H1 (cell line): ENCODE measurements around the gene NF1.

ENCODE experiments used
- BCL11A ChIP-seq, 2 experiments: IDR thresholded peaks; one replicate each; pipeline ENCODE4 v1.6.1; 2011; ENCODE audit warnings: low read depth in 2 of 2, low read length in 2 of 2, mild to moderate bottlenecking in 2 of 2
- BRCA1 ChIP-seq: IDR thresholded peaks from 2 replicates; pipeline ENCODE4 v1.6.1; 2012; ENCODE audit warnings: low read depth, low read length, improper control_type of control experiment
- CHD1 ChIP-seq: IDR thresholded peaks from 2 replicates; pipeline ENCODE4 v1.6.1; 2012; ENCODE audit warnings: low read depth, low read length, improper control_type of control experiment
- CHD2 ChIP-seq: IDR thresholded peaks from 2 replicates; pipeline ENCODE4 v1.6.1; 2012; ENCODE audit warnings: low read length, improper control_type of control experiment
- CREB1 ChIP-seq: IDR thresholded peaks from 2 replicates; pipeline ENCODE4 v1.6.1; 2012; ENCODE audit warnings: inconsistent platforms
- EP300 ChIP-seq, 2 experiments: IDR thresholded peaks; 1 replicate in 1 of 2; 2 replicates in 1 of 2; pipeline ENCODE4 v1.6.1; 2011 to 2012; ENCODE audit warnings: low read depth in 2 of 2, low read length in 2 of 2, mild to moderate bottlenecking in 2 of 2, borderline replicate concordance in 1 of 2, inconsistent platforms in 1 of 2, moderate library complexity in 1 of 2
- KDM1A ChIP-seq: fragments of 200-600, 300-600 bp; sonication (generic); IDR thresholded peaks from 2 replicates; pipeline ENCODE4 v1.7.1; 2016; ENCODE audit warnings: mild to moderate bottlenecking, low read length, borderline replicate concordance
- NRF1 ChIP-seq: IDR thresholded peaks from 2 replicates; pipeline ENCODE4 v1.6.1; 2011; ENCODE audit warnings: mild to moderate bottlenecking, low read depth, low read length, improper control_type of control experiment
- POLR2A ChIP-seq, 2 experiments: IDR thresholded peaks; 1 replicate in 1 of 2; 2 replicates in 1 of 2; pipeline ENCODE4 v1.6.1; 2011; ENCODE audit warnings: low read depth in 2 of 2, low read length in 2 of 2, mild to moderate bottlenecking in 2 of 2; ENCODE audit errors: control extremely low read depth in 1 of 2
- POLR2AphosphoS5 ChIP-seq: IDR thresholded peaks from 2 replicates; pipeline ENCODE4 v1.6.1; 2011; ENCODE audit warnings: low read depth, low read length
- TAF7 ChIP-seq: optimal IDR thresholded peaks from 2 replicates; pipeline ENCODE3; 2011; ENCODE audit warnings: low read depth, mild to moderate bottlenecking, inconsistent platforms, low read length, moderate library complexity, borderline replicate concordance
- TF ChIP-seq, protein P1 (sequence below), 3 experiments: IDR thresholded peaks; 1 replicate in 2 of 3; 2 replicates in 1 of 3; pipeline versions ENCODE4 v1.5.1 to v1.6.1; 2011; ENCODE audit warnings: low read length in 3 of 3, mild to moderate bottlenecking in 3 of 3, inconsistent platforms in 2 of 3, low read depth in 1 of 3, moderate library complexity in 1 of 3; ENCODE audit not compliant: insufficient read depth in 1 of 3; ENCODE audit errors: control extremely low read depth in 1 of 3
- TF ChIP-seq, protein P2 (sequence below): IDR thresholded peaks from 2 replicates; pipeline ENCODE4 v1.6.1; 2011; ENCODE audit warnings: low read depth, mild to moderate bottlenecking, low read length; ENCODE audit not compliant: insufficient read depth

GRCh38 chr17:31235110-31235509, 140.3 kb downstream of the NF1 start:
- TF ChIP-seq, protein P1, sequence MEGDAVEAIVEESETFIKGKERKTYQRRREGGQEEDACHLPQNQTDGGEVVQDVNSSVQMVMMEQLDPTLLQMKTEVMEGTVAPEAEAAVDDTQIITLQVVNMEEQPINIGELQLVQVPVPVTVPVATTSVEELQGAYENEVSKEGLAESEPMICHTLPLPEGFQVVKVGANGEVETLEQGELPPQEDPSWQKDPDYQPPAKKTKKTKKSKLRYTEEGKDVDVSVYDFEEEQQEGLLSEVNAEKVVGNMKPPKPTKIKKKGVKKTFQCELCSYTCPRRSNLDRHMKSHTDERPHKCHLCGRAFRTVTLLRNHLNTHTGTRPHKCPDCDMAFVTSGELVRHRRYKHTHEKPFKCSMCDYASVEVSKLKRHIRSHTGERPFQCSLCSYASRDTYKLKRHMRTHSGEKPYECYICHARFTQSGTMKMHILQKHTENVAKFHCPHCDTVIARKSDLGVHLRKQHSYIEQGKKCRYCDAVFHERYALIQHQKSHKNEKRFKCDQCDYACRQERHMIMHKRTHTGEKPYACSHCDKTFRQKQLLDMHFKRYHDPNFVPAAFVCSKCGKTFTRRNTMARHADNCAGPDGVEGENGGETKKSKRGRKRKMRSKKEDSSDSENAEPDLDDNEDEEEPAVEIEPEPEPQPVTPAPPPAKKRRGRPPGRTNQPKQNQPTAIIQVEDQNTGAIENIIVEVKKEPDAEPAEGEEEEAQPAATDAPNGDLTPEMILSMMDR (IDR thresholded peaks at IDR 0.05; ENCODE audit: control extremely low read depth in 1 of 3, insufficient read depth in 1 of 3, low read depth in 1 of 3, low read length in 3 of 3) = no peak
- TF ChIP-seq, protein P2, sequence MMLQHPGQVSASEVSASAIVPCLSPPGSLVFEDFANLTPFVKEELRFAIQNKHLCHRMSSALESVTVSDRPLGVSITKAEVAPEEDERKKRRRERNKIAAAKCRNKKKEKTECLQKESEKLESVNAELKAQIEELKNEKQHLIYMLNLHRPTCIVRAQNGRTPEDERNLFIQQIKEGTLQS = no peak
- TF ChIP-seq CREB1 (no peak), BCL11A (IDR thresholded peaks at IDR 0.05; ENCODE audit: low read depth in 2 of 2, low read length in 2 of 2) (no peak), KDM1A (no peak), NRF1 (no peak), EP300 (IDR thresholded peaks at IDR 0.05; ENCODE audit: borderline replicate concordance in 1 of 2, low read depth in 2 of 2, low read length in 2 of 2) (no peak), POLR2AphosphoS5 (no peak), CHD2 (no peak), TAF7 (no peak), BRCA1 (no peak), POLR2A (IDR thresholded peaks at IDR 0.05; ENCODE audit: control extremely low read depth in 1 of 2, low read depth in 2 of 2, low read length in 2 of 2) (no peak), CHD1 (no peak)
